Right lobe of liver (tissue), 6 donors: Measurements from ENCODE around the gene ATP5F1D. TPM values are rescaled to one million over a fixed set of nuclear protein-coding genes. Genes with fewer than 3 reads are reported as not detected.

Experiments used
- ATAC-seq, 4 donors: fragments of 200-7000 bp; cut with Tn5 transposase; one replicate each; pipeline ENCODE4 v1.9.1; 2020; ENCODE audit warnings: mild to moderate bottlenecking in 4 of 4, moderate library complexity in 4 of 4
- DNase-seq, 3 donors: peaks; one replicate each; pipeline ENCODE4 v3.0.0-alpha.2; 2020
- H3K27ac ChIP-seq, 3 donors: fragments of 200-600 bp; one replicate each; pipeline ENCODE4 v1.8.0; 2022
- H3K27me3 ChIP-seq, 2 donors: fragments of 200-600 bp; one replicate each; pipeline ENCODE4 v1.8.0; 2022
- H3K36me3 ChIP-seq, 4 donors: fragments of 200-600 bp; sonication (generic) in 1 of 4; one replicate each; pipeline versions ENCODE4 v1.5.1 to v1.8.0; 2017 to 2022; ENCODE audit warnings: control low read depth in 1 of 4
- H3K4me1 ChIP-seq, 4 donors: fragments of 200-600 bp; sonication (generic) in 1 of 4; one replicate each; pipeline versions ENCODE4 v1.5.1 to v1.8.0; 2017 to 2022; ENCODE audit warnings: control low read depth in 1 of 4
- H3K4me3 ChIP-seq, 3 donors: fragments of 200-600 bp; one replicate each; pipeline ENCODE4 v1.8.0; 2022
- H3K9me3 ChIP-seq, 4 donors: fragments of 200-600 bp; sonication (generic) in 1 of 4; one replicate each; pipeline versions ENCODE4 v1.5.1 to v1.8.0; 2017 to 2022; ENCODE audit warnings: control low read depth in 1 of 4
- POLR2A ChIP-seq: fragments of 450-650 bp; IDR thresholded peaks from one replicate; pipeline ENCODE4 v1.6.1; 2017; ENCODE audit warnings: antibody characterized with exemption, mild to moderate bottlenecking
- WGBS: methylation state at CpG from one replicate; pipeline ENCODE4 v1.1.6; 2018; ENCODE audit warnings: low coverage, low lambda C conversion rate; ENCODE audit not compliant: insufficient coverage; ENCODE audit errors: missing lambda C conversion rate; 5-methylcytosine and 5-hydroxymethylcytosine counted together
- intact Hi-C, 2 donors: fragments of 100-400 bp; cut with DNase I; formaldehyde crosslinking; loops; one replicate each; pipeline versions ENCODE4 v1.11.2 to v1.14.1; 2022
- total RNA-seq, 6 experiments: library from RNA; depleted of rRNA in 2 of 6; stranded (reverse); fragments of >200 nt in 2 of 6; fragmentation: NEBNext Ultra II Directional in 3 of 6; extraction: Animal tissue kit (Norgen Biotek cat#: 25700) in 3 of 6; gene quantifications; one replicate each; pipeline versions ENCODE4 v1.1.0 to v1.2.4, GENCODE V29; 2016 to 2023
- TF ChIP-seq, protein P1 (sequence below), 4 donors: fragments of 200-600 bp in 3 of 4; fragments of 450-650 bp in 1 of 4; IDR thresholded peaks; one replicate each; pipeline versions ENCODE4 v1.5.1 to v1.8.0; 2016 to 2022; ENCODE audit warnings: antibody characterized with exemption in 4 of 4, mild to moderate bottlenecking in 2 of 4
- donor health status: DM: no; HTN: yes; CAD: no.
- donor health status: DM: no; HTN: no; CAD: no.
- donor health status: DM: no; HTN: no; CAD: no.
- donor health status: DM: no; HTN: yes; CAD: no.
- donor health status: DM: no; HTN: yes; CAD: no.

The ATP5F1D gene
- total RNA-seq, 6 experiments from 2014 or later = 98.1 to 240 (median 137) TPM

DNA sequence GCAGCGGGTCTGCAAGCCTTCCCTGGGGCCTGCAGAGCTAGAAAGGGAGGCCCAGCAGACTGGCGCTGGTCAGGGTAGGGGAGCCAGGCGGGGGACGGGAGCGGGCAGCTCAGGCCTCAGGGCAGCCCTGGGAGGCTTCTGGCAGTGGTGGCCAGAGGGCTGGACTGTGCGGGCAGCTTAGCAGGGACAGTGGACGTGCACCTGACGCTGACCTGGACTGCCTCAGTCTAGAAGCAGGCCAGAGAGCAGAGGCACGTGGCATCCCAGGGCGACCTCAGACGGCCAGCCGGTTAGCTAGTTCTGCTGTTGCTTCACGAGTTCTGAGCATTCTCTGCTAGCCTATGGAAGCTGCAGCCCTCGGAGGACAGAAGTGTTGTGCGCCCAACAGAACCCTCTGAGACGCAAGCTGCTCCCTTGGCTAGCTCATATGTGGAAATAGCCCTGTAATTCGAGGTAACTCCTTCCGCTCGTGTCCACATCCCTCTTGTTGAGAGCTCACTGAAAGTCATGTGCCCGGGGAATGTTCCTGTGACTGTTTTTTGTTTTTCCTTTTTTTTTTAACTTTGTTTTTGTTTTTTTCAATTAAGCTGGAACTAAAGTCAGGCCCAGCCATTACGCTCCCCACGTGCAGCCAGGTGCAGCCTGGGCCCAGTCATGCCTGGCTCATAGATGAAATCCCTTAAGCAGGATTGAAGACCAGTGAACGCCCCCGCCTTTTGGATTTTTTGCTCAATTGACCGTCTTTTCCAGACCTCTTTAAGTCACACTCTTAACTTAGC is 31.9 kb downstream of the ATP5F1D start:
- Histone ChIP-seq H3K9me3 (no peaks in the 10 kb centered on the region), H3K27me3 (no peaks in the 10 kb centered on the region), H3K36me3 (peaks cover 10 to 43% (median 27%) of the 10 kb centered on the region in 4 donors), H3K27ac (peak overlapping the region in 2 of 3 donors; percentile 15 to 30), H3K4me3 (no peak overlapping the region), H3K4me1 (peaks cover 0 to 64% (median 27%) of the 10 kb centered on the region in 4 donors)
- intact Hi-C loops = no loop called here
- WGBS = 67% methylated on average over 8 of the region's 25 CpGs
- ATAC-seq (peak in 2 of 4 donors; percentile 1 to 3), DNase-seq (peak; percentile 60 to 88 (median 84))
- TF ChIP-seq, protein P1, sequence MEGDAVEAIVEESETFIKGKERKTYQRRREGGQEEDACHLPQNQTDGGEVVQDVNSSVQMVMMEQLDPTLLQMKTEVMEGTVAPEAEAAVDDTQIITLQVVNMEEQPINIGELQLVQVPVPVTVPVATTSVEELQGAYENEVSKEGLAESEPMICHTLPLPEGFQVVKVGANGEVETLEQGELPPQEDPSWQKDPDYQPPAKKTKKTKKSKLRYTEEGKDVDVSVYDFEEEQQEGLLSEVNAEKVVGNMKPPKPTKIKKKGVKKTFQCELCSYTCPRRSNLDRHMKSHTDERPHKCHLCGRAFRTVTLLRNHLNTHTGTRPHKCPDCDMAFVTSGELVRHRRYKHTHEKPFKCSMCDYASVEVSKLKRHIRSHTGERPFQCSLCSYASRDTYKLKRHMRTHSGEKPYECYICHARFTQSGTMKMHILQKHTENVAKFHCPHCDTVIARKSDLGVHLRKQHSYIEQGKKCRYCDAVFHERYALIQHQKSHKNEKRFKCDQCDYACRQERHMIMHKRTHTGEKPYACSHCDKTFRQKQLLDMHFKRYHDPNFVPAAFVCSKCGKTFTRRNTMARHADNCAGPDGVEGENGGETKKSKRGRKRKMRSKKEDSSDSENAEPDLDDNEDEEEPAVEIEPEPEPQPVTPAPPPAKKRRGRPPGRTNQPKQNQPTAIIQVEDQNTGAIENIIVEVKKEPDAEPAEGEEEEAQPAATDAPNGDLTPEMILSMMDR (IDR thresholded peaks at IDR 0.05) = no peak
- peak; percentile 29 for TF ChIP-seq POLR2A

GRCh38 chr19:1274081-1274851 is 32.7 kb downstream of the ATP5F1D start:
- no peak for DNase-seq
- Histone ChIP-seq H3K9me3 (no peaks in the 10 kb centered on the region), H3K36me3 (peaks cover 10 to 47% (median 28%) of the 10 kb centered on the region in 4 donors), H3K27me3 (no peaks in the 10 kb centered on the region), H3K4me1 (peaks cover 0 to 60% (median 25%) of the 10 kb centered on the region in 4 donors), H3K4me3 (peak overlapping the region; percentile 57 to 72 (median 70)), H3K27ac (peak overlapping the region in 2 of 3 donors; percentile 84 to 97)
- no peak for TF ChIP-seq POLR2A
- TF ChIP-seq, protein P1 (IDR thresholded peaks at IDR 0.05) = no peak
- 80% methylated on average over 4 of the region's 46 CpGs for WGBS
- ATAC-seq = no peak
- intact Hi-C loops = no loop called here

- Histone ChIP-seq H3K4me3 (peak overlapping the region; percentile 57 to 72 (median 70)), H3K27ac (peak overlapping the region; percentile 84 to 97 (median 95)), H3K4me1 (peaks cover 0 to 60% (median 25%) of the 10 kb centered on the region in 4 donors), H3K9me3 (no peaks in the 10 kb centered on the region), H3K36me3 (peaks cover 10 to 49% (median 30%) of the 10 kb centered on the region in 4 donors), H3K27me3 (no peaks in the 10 kb centered on the region)
- no peak for TF ChIP-seq POLR2A
- TF ChIP-seq, protein P1 (IDR thresholded peaks at IDR 0.05) = no peak
- intact Hi-C loops = loop anchor here in 1 of 2 donors (5.0 kb wide), 1 partner anchor 122 kb away; no protein-coding TSS in a partner anchor
- ATAC-seq (peak in 3 of 4 donors; percentile 1), DNase-seq (no peak)
- 19% methylated on average over 13 of the region's 44 CpGs for WGBS
These were observed 33.3 kb downstream of the ATP5F1D start for GRCh38 chr19:1274852-1275259.

DNA sequence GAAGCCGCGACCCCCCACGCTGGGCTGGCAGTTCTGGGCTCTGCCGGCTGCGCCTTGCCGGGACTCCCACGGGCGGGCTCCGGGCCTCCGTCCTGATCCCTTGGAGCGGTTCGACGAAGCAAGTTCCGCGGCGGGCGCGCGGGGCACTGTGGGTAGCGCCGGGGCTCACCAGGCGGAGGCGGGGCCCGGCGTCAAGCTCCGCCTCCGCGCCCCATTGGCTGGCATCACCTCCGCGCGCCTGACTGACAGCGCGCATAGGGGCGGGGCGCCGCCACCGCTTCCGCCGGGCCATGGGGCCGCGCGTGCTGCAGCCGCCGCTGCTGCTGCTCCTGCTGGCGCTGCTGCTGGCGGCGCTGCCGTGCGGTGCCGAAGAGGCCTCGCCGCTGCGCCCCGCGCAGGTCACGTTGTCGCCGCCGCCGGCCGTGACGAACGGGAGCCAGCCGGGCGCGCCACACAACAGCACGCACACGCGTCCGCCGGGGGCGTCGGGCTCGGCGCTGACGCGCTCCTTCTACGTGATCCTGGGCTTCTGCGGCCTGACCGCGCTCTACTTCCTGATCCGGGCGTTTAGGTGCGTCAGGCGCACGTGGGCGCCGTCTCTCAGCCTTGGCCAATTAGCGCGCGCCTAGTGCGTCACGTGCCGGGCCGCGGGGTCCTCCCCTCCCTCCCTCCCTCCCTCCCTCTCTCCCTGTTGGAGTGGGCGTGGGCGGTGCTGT is 33.9 kb downstream of the ATP5F1D start, which contains the start of gene FAM174C:
Gene FAM174C (plus strand): TSS at position 271 of the 716 bp plus-strand sequence. CDS start 20 bp downstream, at position 291.
- peak; percentile 65 to 86 (median 76) for ATAC-seq
- no peaks in the 10 kb centered on the region for H3K9me3 ChIP-seq
- H3K4me3 ChIP-seq = peak within 1 kb of the TSS; percentile 57 to 72 (median 70)
- intact Hi-C loops = loop anchor here in 1 of 2 donors (5.0 kb wide), 1 partner anchor 122 kb away; no protein-coding TSS in a partner anchor
- TF ChIP-seq, protein P1 (IDR thresholded peaks at IDR 0.05) = peak in 1 of 4 donors; percentile 5
- peak; percentile 93 for TF ChIP-seq POLR2A
- H3K27ac ChIP-seq = peak within 1 kb of the TSS; percentile 84 to 97 (median 95)
- DNase-seq = peak; percentile 96 to 97 (median 97)
- H3K4me1 ChIP-seq = peaks cover 0 to 55% (median 23%) of the 10 kb centered on the region in 4 donors
- H3K36me3 ChIP-seq = peaks cover 10 to 49% (median 30%) of the 10 kb centered on the region in 4 donors
- 0% methylated on average over 6 of the region's 98 CpGs for WGBS
- no peaks in the 10 kb centered on the region for H3K27me3 ChIP-seq
